Measurements from ENCODE around the gene NCAN.

DNA sequence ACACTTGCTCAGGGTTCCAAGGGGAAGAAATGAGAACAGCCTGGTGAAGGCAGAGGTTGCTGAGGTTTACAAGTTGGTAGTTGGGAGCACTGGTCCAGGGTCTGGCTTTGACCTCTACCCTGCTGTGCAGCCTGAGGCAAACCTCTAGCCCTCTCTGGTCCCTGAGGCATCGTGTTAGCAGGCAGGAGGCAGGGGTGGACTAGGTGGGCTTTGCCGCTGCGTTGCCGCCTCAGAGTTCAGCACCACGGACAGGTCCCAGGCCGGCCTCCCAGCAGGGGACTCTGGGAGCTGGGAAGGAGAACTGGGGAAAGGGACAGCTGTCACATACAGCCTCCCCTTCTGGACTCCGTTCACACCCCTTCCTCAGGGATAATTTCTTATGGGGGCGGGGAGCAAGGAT lies 3.1 kb downstream of the NCAN start:
- TF ChIP-seq, protein P1, sequence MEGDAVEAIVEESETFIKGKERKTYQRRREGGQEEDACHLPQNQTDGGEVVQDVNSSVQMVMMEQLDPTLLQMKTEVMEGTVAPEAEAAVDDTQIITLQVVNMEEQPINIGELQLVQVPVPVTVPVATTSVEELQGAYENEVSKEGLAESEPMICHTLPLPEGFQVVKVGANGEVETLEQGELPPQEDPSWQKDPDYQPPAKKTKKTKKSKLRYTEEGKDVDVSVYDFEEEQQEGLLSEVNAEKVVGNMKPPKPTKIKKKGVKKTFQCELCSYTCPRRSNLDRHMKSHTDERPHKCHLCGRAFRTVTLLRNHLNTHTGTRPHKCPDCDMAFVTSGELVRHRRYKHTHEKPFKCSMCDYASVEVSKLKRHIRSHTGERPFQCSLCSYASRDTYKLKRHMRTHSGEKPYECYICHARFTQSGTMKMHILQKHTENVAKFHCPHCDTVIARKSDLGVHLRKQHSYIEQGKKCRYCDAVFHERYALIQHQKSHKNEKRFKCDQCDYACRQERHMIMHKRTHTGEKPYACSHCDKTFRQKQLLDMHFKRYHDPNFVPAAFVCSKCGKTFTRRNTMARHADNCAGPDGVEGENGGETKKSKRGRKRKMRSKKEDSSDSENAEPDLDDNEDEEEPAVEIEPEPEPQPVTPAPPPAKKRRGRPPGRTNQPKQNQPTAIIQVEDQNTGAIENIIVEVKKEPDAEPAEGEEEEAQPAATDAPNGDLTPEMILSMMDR (IDR thresholded peaks at IDR 0.05) = no peak
- no peak for TF ChIP-seq POLR2A (IDR thresholded peaks at IDR 0.05)
